HG03025 (cell line): Measurements from ENCODE around the gene COL5A1.

Experiments
- ATAC-seq: cut with Tn5 transposase; IDR thresholded peaks from one replicate; pipeline ENCODE4 v1.9.1; 2021; ENCODE audit warnings: mild to moderate bottlenecking, moderate library complexity; ENCODE audit not compliant: unreplicated experiment, low FRiP score

COL5A1 gene

GRCh38 chr9:134641173-134641989 lies at the start of gene COL5A1:
Gene COL5A1 (plus strand): TSS chr9:134641803. CDS start chr9:134642188, 385 bp downstream.
- ATAC-seq, result no peak

DNA sequence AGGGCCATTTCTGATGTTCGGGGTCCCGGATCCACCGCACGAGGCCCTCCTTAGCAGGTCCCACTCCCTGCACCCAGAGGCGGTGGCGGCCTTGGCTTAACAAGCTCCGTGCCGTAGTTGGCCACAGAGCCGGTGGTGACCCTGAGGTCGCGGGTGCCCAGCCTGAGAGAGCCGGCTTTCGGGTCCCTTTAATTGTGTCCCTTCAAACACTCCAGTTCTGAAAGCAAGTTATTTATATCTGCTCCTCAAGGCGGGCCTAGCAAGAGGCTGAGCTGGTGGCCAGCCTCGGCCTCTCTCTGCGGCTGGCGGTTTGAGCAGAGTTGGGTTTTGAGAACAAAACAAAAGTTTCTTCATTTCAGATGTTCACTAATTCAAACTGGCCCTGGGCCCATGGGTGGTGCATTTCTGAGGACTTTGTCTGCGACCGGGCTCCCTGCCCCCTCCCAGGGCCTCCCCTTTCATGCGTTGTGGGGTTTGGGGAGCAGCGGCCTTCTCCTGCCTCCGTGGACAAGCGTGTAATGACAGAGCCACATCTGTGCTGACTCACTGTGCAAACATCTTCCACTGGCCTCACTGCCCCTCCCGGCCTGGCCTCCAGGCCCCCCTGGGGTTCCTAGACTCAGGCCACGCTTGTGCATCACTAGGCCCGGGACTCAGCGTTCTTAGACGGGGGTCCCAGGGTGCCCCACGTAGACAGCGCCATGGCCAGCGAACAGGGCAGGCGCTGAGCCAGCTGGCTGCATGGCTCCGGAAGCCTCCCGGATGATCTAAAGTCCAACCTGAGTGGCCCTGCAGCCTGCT lies 49.4 kb upstream of the COL5A1 start:
- no peak for ATAC-seq

DNA sequence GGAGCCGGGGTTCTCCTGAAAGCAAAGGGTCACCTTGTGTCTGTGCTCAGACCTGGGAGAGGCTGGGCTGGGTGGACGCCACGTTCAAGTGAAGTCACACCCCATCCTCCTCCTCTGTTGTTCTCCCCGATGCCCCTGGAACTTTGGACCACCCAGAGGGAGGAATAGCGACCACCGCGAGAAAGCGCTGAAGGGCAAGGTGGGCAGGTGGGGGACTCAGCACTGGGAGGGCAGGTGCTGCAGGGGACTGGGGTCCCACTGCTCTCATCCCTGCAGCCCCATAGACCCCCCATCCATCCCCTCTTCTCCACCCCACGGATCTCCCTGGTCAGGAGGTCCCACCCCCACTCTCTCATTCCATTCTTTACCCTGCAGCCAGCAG lies 48.8 kb upstream of the COL5A1 start:
- no peak for ATAC-seq

GRCh38 chr9:134593286-134594077 lies 48.1 kb upstream of the COL5A1 start:
- no peak for ATAC-seq

GRCh38 chr9:134594078-134594941 lies 47.3 kb upstream of the COL5A1 start:
- ATAC-seq, result no peak

- ATAC-seq, result no peak
Measured at GRCh38 chr9:134595014-134595413, 46.6 kb upstream of the COL5A1 start.

- ATAC-seq, result no peak
Measured at GRCh38 chr9:134597041-134597913, 44.3 kb upstream of the COL5A1 start.

- ATAC-seq, result no peak
Measured at GRCh38 chr9:134597957-134598883, 43.4 kb upstream of the COL5A1 start.

DNA sequence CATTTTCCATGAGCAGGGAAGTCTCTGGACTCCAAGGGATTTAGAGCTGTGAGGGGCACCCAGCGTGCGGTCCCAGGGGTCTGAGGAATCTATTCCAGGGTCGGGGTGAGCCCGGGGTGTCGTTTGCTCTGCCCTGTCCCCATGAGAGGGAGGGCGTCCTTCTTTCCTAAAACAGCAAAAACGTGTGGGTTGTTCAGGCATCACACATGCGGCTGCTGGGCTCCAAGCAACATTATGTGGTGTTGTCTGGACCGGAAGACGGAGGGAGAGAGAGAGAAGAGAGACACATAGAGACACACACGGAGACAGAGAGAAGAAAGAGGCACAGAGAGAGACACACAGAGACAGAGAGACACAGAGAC lies 42.7 kb upstream of the COL5A1 start:
- ATAC-seq, result no peak

- ATAC-seq, result no peak
Measured at GRCh38 chr9:134600371-134600770, 41.2 kb upstream of the COL5A1 start.

DNA sequence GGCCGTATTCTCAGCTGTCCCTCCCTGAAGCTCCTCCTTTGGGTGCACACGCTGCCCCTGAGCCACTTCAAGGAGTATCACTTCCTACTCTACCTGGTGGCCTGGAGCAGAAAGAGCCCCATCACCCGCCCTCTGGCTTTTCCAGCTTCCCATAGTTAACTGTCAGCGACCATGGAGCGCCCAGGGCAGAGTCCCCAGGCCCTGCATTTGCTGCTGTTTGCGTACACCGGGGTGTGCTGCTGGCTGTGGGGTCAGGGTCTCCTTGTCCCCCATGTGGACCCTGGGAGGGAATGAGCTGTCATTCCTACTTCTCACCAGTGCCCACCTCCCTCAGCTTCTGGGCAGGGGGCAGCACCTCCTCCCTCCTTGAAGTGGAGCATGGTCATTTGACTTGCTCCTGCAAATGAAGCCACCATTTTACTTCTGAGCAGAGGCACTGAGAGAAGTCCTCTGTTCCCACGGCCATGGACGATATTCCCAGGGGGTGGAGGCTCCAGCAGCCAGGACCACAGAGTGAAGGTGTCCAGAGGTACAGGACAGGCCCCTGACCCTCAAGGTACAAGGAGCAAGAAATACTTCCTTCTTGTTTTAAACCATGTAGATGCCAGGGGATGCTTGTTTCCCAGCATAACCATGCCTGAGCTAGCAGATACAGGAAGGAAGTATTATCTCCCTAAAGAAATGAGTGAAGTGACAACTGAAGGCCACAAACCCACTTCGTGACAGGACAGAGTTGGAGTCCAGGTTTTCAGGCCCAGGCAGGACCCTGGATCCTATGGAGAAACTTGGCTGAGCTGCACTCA lies 40.6 kb upstream of the COL5A1 start:
- no peak for ATAC-seq

DNA sequence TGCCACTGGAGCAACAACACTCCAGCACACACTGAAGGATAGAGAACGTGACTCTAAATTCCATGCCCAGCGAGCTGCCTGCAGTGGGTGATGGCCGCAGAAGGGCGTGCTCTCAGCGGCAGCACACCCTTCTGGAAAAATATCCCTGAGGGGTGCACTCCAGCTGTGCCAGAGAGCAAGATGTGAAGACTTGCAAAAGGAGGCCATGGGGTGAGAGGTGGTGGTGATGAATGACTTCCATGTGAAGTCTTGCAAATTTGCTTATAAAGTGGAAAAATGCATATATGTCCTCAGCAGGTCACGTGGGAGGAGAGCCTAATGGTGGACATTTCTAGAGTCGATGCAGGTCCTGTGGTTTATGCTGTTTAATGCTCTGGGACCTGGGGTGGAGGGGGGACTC lies 39.8 kb upstream of the COL5A1 start:
- ATAC-seq, result no peak

- no peak for ATAC-seq
Measured at GRCh38 chr9:134602547-134603362, 38.8 kb upstream of the COL5A1 start.

- ATAC-seq, result no peak
Measured at GRCh38 chr9:134604834-134605233, 36.8 kb upstream of the COL5A1 start.

- no peak for ATAC-seq
Measured at GRCh38 chr9:134605351-134605965, 36.1 kb upstream of the COL5A1 start.

GRCh38 chr9:134605966-134606357 lies 35.6 kb upstream of the COL5A1 start:
- no peak for ATAC-seq
